GM06990 (cell line): ENCODE results near the gene ARHGAP26.

Experiments
- DNase-seq: peaks from one replicate; pipeline ENCODE4 v3.0.0-alpha.2; 2011; ENCODE audit not compliant: insufficient read length; ENCODE audit errors: extremely low read depth
- H3K27me3 ChIP-seq: replicated peaks from 2 replicates; pipeline ENCODE4 v1.6.0; 2011; ENCODE audit warnings: low read length; ENCODE audit not compliant: control insufficient read depth, insufficient read depth
- H3K36me3 ChIP-seq: 2 replicates; pipeline ENCODE4 v1.5.1; 2011; ENCODE audit warnings: low read length; ENCODE audit not compliant: control insufficient read depth, insufficient read depth
- H3K4me3 ChIP-seq: replicated peaks from 2 replicates; pipeline ENCODE4 v1.5.1; 2011; ENCODE audit warnings: low read depth, mild to moderate bottlenecking, control low read depth, low read length
- CTCF ChIP-seq: IDR thresholded peaks from 2 replicates; pipeline ENCODE4 v1.5.1; 2011; ENCODE audit warnings: low read length, control low read depth, mild to moderate bottlenecking, inconsistent platforms; ENCODE audit not compliant: insufficient read depth, poor library complexity, severe bottlenecking

ARHGAP26 gene

DNA sequence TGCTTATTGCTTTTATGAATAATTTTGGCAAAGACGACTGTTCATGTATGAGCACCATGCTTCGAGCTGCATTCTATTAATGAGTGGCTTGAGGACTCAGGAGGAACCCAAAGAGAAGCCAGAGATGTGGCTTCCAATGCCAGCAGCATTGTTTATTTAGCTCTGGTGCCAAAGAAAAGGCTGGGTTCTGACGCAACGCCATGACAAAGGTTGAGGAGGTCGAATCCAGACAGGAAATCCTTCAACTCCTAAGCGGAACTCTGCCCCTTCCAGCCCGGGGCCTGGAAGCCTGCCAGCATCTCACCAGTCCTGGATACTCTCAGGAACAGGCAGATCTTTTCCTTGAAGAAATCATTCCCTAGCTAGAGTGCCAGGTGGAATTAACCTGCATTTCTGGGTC is 104.4 kb downstream of the ARHGAP26 start:
- DNase-seq = no peak
- Histone ChIP-seq H3K4me3 (no peak overlapping the region), H3K36me3 (no peaks in the 10 kb centered on the region), H3K27me3 (no peaks in the 10 kb centered on the region)
- no peak for TF ChIP-seq CTCF

GRCh38 chr5:142875936-142876335 is 105.8 kb downstream of the ARHGAP26 start:
- no peaks in the 10 kb centered on the region for H3K36me3 ChIP-seq
- no peak overlapping the region for H3K4me3 ChIP-seq
- no peaks in the 10 kb centered on the region for H3K27me3 ChIP-seq
- TF ChIP-seq CTCF = no peak
- no peak for DNase-seq

GRCh38 chr5:142876817-142877216 is 106.6 kb downstream of the ARHGAP26 start:
- no peak for DNase-seq
- Histone ChIP-seq H3K4me3 (no peak overlapping the region), H3K36me3 (no peaks in the 10 kb centered on the region), H3K27me3 (no peaks in the 10 kb centered on the region)
- TF ChIP-seq CTCF = no peak

DNA sequence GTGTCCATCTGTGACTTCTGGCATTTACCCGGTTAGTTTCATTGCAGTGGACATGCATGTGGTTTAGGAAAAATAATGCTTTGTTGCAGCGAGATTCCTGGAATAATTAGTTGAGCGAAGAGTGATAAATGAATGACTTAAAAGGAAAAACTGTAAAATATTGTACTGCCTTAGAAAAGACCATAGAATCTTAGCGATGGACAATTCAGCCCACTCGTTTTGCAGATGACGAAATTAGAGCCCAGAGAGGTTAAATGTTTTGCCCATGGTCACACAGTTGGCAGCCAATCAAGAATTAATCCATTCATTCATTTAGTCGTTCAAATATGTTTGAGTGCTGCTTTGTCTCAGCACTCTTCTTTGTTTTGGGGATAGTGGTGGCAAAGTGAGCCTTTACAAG is 107.9 kb downstream of the ARHGAP26 start:
- no peak overlapping the region for H3K4me3 ChIP-seq
- DNase-seq = no peak
- no peaks in the 10 kb centered on the region for H3K27me3 ChIP-seq
- no peak for TF ChIP-seq CTCF
- H3K36me3 ChIP-seq = no peaks in the 10 kb centered on the region

GRCh38 chr5:142878638-142879037 is 108.5 kb downstream of the ARHGAP26 start:
- H3K36me3 ChIP-seq = no peaks in the 10 kb centered on the region
- DNase-seq = no peak
- H3K27me3 ChIP-seq = no peaks in the 10 kb centered on the region
- TF ChIP-seq CTCF = no peak
- H3K4me3 ChIP-seq = no peak overlapping the region

DNA sequence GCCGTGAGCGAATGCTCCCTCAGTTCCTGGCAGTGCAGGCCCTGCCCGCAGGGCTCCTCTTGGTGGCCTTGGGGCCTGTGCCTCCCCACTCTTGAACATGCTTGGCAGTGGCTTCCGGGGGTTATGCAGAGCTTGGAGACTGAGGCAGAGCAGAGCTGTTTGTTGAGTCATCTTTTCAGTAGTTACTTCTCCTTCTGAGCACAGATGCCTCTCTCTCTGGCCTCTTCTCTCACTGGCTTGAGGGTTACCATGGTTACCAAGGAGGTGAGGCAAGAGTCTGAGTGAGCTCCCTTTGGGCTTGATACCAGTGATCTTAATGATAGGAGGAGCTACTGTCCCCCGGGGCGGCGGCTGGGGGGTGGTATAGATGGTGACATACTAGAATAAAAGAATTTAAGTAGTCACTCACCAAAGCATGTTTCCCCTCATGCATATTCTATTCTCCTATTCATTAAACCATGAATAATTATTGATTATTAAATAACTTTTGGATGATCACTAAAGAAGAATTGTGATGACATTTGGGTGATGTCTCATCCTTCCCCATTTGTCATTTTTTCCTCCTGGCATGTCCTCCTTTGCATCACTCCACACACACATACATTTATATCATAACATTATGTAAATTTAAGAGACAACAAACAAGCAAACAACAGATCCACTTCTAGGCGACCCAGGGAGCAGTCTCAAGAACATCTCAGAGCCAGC is 111.1 kb downstream of the ARHGAP26 start:
- TF ChIP-seq CTCF = no peak
- no peaks in the 10 kb centered on the region for H3K36me3 ChIP-seq
- peak; percentile 18 for DNase-seq
- H3K4me3 ChIP-seq = no peak overlapping the region
- no peaks in the 10 kb centered on the region for H3K27me3 ChIP-seq
